HepG2 (cell line): ENCODE data around the gene ALKBH4.

Experiments
- POLR2AphosphoS2 ChIP-seq: IDR thresholded peaks from 2 replicates; pipeline ENCODE4 v1.6.1; 2011; ENCODE audit warnings: low read depth, low read length, improper control_type of control experiment
- ZNF549 ChIP-seq: sonication (generic); formaldehyde crosslinking; IDR thresholded peaks from 2 replicates; pipeline ENCODE4 v1.5.0; 2020; ENCODE audit warnings: missing genetic modification reagents
- ZNF556 ChIP-seq: sonication (generic); formaldehyde crosslinking; IDR thresholded peaks from 2 replicates; pipeline ENCODE4 v1.4.0; 2020; ENCODE audit warnings: mild to moderate bottlenecking, missing genetic modification reagents, borderline replicate concordance
- ZSCAN12 ChIP-seq: sonication (generic); formaldehyde crosslinking; IDR thresholded peaks from 2 replicates; pipeline ENCODE4 v1.9.0; 2021; ENCODE audit warnings: mild to moderate bottlenecking, missing genetic modification reagents
- TF ChIP-seq, protein P1 (sequence below): IDR thresholded peaks from 2 replicates; pipeline ENCODE4 v1.6.1; 2012; ENCODE audit warnings: inconsistent platforms
- TF ChIP-seq, protein P2 (sequence below): IDR thresholded peaks from 2 replicates; pipeline ENCODE4 v1.6.1; 2016; ENCODE audit warnings: control low read depth
- TF ChIP-seq, protein P3 (sequence below): sonication (generic); formaldehyde crosslinking; conservative IDR thresholded peaks from 2 replicates; pipeline ENCODE4 v1.8.1; 2023; ENCODE audit warnings: missing genetic modification reagents
- TF ChIP-seq, protein P4 (sequence below): sonication (generic); formaldehyde crosslinking; IDR thresholded peaks from 2 replicates; pipeline ENCODE4 v1.5.0; 2020; ENCODE audit warnings: mild to moderate bottlenecking, missing genetic modification reagents, moderate library complexity

DNA sequence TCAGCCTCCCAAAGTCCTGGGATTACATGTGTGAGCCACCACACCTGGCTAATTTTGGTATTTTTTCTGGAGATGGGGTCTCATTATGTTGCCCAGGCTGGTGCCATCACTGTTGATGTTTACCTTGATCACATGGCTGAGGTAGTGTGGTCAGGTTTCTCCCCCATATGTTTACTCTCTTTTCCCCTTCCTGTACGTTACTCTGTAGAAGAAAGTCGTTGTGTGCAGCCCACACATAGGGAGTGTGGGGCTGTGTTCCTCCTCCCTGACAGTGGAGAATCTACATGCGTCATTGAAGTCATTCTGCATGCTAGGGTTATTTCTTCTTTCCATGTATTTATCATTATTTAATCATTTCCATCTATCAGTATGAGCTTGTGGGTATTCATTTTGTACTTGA lies 47.6 kb downstream of the ALKBH4 start:
- TF ChIP-seq, protein P1, sequence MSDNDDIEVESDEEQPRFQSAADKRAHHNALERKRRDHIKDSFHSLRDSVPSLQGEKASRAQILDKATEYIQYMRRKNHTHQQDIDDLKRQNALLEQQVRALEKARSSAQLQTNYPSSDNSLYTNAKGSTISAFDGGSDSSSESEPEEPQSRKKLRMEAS, result no peak
- TF ChIP-seq, protein P2, sequence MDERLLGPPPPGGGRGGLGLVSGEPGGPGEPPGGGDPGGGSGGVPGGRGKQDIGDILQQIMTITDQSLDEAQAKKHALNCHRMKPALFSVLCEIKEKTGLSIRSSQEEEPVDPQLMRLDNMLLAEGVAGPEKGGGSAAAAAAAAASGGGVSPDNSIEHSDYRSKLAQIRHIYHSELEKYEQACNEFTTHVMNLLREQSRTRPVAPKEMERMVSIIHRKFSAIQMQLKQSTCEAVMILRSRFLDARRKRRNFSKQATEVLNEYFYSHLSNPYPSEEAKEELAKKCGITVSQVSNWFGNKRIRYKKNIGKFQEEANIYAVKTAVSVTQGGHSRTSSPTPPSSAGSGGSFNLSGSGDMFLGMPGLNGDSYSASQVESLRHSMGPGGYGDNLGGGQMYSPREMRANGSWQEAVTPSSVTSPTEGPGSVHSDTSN, result no peak
- TF ChIP-seq ZNF549 (CRISPR knock-in tag), result no peak
- TF ChIP-seq POLR2AphosphoS2, result no peak
- no peak for TF ChIP-seq ZSCAN12 (CRISPR knock-in tag)
- TF ChIP-seq, protein P3, sequence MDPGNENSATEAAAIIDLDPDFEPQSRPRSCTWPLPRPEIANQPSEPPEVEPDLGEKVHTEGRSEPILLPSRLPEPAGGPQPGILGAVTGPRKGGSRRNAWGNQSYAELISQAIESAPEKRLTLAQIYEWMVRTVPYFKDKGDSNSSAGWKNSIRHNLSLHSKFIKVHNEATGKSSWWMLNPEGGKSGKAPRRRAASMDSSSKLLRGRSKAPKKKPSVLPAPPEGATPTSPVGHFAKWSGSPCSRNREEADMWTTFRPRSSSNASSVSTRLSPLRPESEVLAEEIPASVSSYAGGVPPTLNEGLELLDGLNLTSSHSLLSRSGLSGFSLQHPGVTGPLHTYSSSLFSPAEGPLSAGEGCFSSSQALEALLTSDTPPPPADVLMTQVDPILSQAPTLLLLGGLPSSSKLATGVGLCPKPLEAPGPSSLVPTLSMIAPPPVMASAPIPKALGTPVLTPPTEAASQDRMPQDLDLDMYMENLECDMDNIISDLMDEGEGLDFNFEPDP, result no peak
- TF ChIP-seq, protein P4, sequence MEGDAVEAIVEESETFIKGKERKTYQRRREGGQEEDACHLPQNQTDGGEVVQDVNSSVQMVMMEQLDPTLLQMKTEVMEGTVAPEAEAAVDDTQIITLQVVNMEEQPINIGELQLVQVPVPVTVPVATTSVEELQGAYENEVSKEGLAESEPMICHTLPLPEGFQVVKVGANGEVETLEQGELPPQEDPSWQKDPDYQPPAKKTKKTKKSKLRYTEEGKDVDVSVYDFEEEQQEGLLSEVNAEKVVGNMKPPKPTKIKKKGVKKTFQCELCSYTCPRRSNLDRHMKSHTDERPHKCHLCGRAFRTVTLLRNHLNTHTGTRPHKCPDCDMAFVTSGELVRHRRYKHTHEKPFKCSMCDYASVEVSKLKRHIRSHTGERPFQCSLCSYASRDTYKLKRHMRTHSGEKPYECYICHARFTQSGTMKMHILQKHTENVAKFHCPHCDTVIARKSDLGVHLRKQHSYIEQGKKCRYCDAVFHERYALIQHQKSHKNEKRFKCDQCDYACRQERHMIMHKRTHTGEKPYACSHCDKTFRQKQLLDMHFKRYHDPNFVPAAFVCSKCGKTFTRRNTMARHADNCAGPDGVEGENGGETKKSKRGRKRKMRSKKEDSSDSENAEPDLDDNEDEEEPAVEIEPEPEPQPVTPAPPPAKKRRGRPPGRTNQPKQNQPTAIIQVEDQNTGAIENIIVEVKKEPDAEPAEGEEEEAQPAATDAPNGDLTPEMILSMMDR (CRISPR knock-in tag), result no peak
- no peak for TF ChIP-seq ZNF556 (CRISPR knock-in tag)
